Transverse colon (tissue), 4 donors: ENCODE results near the gene SLC24A1. TPM values are rescaled to one million over a fixed set of nuclear protein-coding genes. Genes with fewer than 3 reads are reported as not detected.
A peak's percentile ranks its signal among the peaks of the same experiment; 100 is the strongest.

ENCODE experiments used
- DNase-seq: peaks from one replicate; pipeline ENCODE4 v3.0.0-alpha.2; 2019
- H3K27ac ChIP-seq, 4 donors: fragments of 200-600 bp; sonication (generic); 2 replicates each; pipeline ENCODE4 v1.5.1; 2016 to 2018; ENCODE audit warnings: inconsistent platforms in 4 of 4
- H3K27me3 ChIP-seq: fragments of 200-600 bp; sonication (generic); 2 replicates; pipeline ENCODE4 v1.5.1; 2017; ENCODE audit warnings: inconsistent platforms
- H3K36me3 ChIP-seq, 4 donors: fragments of 200-600 bp; sonication (generic); 2 replicates each; pipeline ENCODE4 v1.5.1; 2017 to 2019; ENCODE audit warnings: inconsistent platforms in 4 of 4
- H3K4me1 ChIP-seq, 4 donors: fragments of 200-600 bp; sonication (generic); 2 replicates each; pipeline ENCODE4 v1.5.1; 2017 to 2020; ENCODE audit warnings: inconsistent platforms in 4 of 4
- H3K4me3 ChIP-seq, 4 donors: fragments of 200-600 bp; sonication (generic); 1 replicate in 1 of 4; 2 replicates in 3 of 4; pipeline versions ENCODE4 v1.5.1 to v1.6.1; 2017 to 2019; ENCODE audit warnings: inconsistent platforms in 4 of 4
- H3K9me3 ChIP-seq, 2 donors: fragments of 200-600 bp; sonication (generic); 2 replicates each; pipeline ENCODE4 v1.5.1; 2017 to 2019; ENCODE audit warnings: inconsistent platforms in 2 of 2
- CTCF ChIP-seq, 5 experiments: fragments of 200-600 bp in 3 of 5; fragments of 450-650 bp in 2 of 5; sonication (generic) in 3 of 5; IDR thresholded peaks; 1 replicate in 2 of 5; 2 replicates in 3 of 5; pipeline ENCODE4 v1.5.1; 2016 to 2017; ENCODE audit warnings: antibody characterized with exemption in 5 of 5, inconsistent platforms in 3 of 5, mild to moderate bottlenecking in 2 of 5, moderate library complexity in 1 of 5
- EP300 ChIP-seq: sonication (generic); formaldehyde crosslinking; IDR thresholded peaks from one replicate; pipeline ENCODE4 v1.6.1; 2017; ENCODE audit warnings: antibody characterized with exemption, low read depth
- POLR2A ChIP-seq: fragments of 450-650 bp; IDR thresholded peaks from one replicate; pipeline ENCODE4 v1.6.1; 2016; ENCODE audit warnings: antibody characterized with exemption, mild to moderate bottlenecking, moderate library complexity
- POLR2AphosphoS5 ChIP-seq, 3 donors: sonication (generic); formaldehyde crosslinking; IDR thresholded peaks; one replicate each; pipeline ENCODE4 v1.6.1; 2016; ENCODE audit warnings: antibody characterized with exemption in 3 of 3
- WGBS, 2 donors: methylation state at CpG; one replicate each; pipeline ENCODE4 v1.1.5; 2018; ENCODE audit warnings: low coverage in 1 of 2; 5-methylcytosine and 5-hydroxymethylcytosine counted together
- in situ Hi-C, 4 donors: fragments of 200-750 bp; cut with MboI; loops; one replicate each; pipeline versions ENCODE4 v1.15.0 to v1.15.1; 2017; ENCODE audit warnings: low sequenced_read_pairs in 3 of 4, low pct_ligation_motif_present in 1 of 4, low pct_unique_long_range_greater_than_20kb in 1 of 4
- intact Hi-C: fragments of 100-400 bp; cut with DNase I; formaldehyde crosslinking; loops from one replicate; pipeline ENCODE4 v1.15.1; 2023; ENCODE audit warnings: low total_unique reads
- total RNA-seq, 4 donors: library from RNA; depleted of rRNA; stranded (reverse); fragments of >200 nt; gene quantifications; one replicate each; pipeline ENCODE4 v1.1.0, GENCODE V29; 2016

Gene SLC24A1
- total RNA-seq, 4 donors from 2014 or later = 5.8 to 9.7 (median 5.9) TPM

GRCh38 chr15:65632780-65633375 lies 11.1 kb downstream of the SLC24A1 start:
- Histone ChIP-seq H3K4me3 (no peak overlapping the region), H3K9me3 (no peaks in the 10 kb centered on the region), H3K27me3 (no peaks in the 10 kb centered on the region), H3K27ac (no peak overlapping the region), H3K4me1 (no peaks in the 10 kb centered on the region), H3K36me3 (no peaks in the 10 kb centered on the region)
- 60 to 78% methylated on average over 1 to 4 of the region's 4 CpGs for WGBS, 2 donors
- in situ Hi-C loops = loop anchor here in 3 of 4 donors (10.0 to 25.0 kb wide), 3 partner anchors 222 to 554 kb away; partner anchors contain the start of gene RAB11A (in 1 of the 3)
- intact Hi-C loops = no loop called here
- no peak for DNase-seq
- TF ChIP-seq EP300 (no peak), POLR2AphosphoS5 (IDR thresholded peaks at IDR 0.05) (peak in 2 of 3 donors; percentile 46)

- Histone ChIP-seq H3K9me3 (no peaks in the 10 kb centered on the region), H3K4me1 (peaks cover 0 to 4% (median 0%) of the 10 kb centered on the region in 4 donors), H3K27me3 (no peaks in the 10 kb centered on the region), H3K4me3 (no peak overlapping the region), H3K36me3 (no peaks in the 10 kb centered on the region), H3K27ac (no peak overlapping the region)
- intact Hi-C loops = no loop called here
- WGBS, 2 donors = 85 to 90% methylated on average over 2 of the region's 2 CpGs
- in situ Hi-C loops = loop anchor here in 3 of 4 donors (10.0 to 25.0 kb wide), 3 partner anchors 221 to 554 kb away; partner anchors contain the start of gene RAB11A (in 1 of the 3)
- TF ChIP-seq POLR2A = no peak
- no peak for TF ChIP-seq EP300
- TF ChIP-seq CTCF (IDR thresholded peaks at IDR 0.05) = no peak
- TF ChIP-seq POLR2AphosphoS5 (IDR thresholded peaks at IDR 0.05) = no peak
- DNase-seq = no peak
Observed at GRCh38 chr15:65633752-65634151, 12.0 kb downstream of the SLC24A1 start.

GRCh38 chr15:65634356-65634755 lies 12.6 kb downstream of the SLC24A1 start:
- peaks cover 0 to 4% (median 0%) of the 10 kb centered on the region in 4 donors for H3K4me1 ChIP-seq
- no peaks in the 10 kb centered on the region for H3K36me3 ChIP-seq
- in situ Hi-C loops (loop anchor here in 3 of 4 donors (10.0 to 25.0 kb wide), 3 partner anchors 220 to 553 kb away; partner anchors contain the start of gene RAB11A (in 1 of the 3)), intact Hi-C loops (no loop called here)
- TF ChIP-seq CTCF (IDR thresholded peaks at IDR 0.05) (no peak), POLR2A (no peak), POLR2AphosphoS5 (IDR thresholded peaks at IDR 0.05) (no peak), EP300 (no peak)
- no peak overlapping the region for H3K27ac ChIP-seq
- H3K4me3 ChIP-seq = no peak overlapping the region
- DNase-seq = no peak
- no peaks in the 10 kb centered on the region for H3K27me3 ChIP-seq
- no peaks in the 10 kb centered on the region for H3K9me3 ChIP-seq
- WGBS, 2 donors = 70 to 84% methylated on average over 1 of the region's 1 CpG

- 95 to 100% methylated on average over 3 to 5 of the region's 5 CpGs for WGBS, 2 donors
- no peaks in the 10 kb centered on the region for H3K9me3 ChIP-seq
- in situ Hi-C loops = loop anchor here in 3 of 4 donors (10.0 to 25.0 kb wide), 3 partner anchors 217 to 549 kb away; partner anchors contain the start of gene RAB11A (in 1 of the 3)
- H3K4me1 ChIP-seq = peaks cover 0 to 10% (median 2%) of the 10 kb centered on the region in 4 donors
- no peak overlapping the region for H3K4me3 ChIP-seq
- H3K27me3 ChIP-seq = no peaks in the 10 kb centered on the region
- no peak overlapping the region for H3K27ac ChIP-seq
- TF ChIP-seq CTCF (IDR thresholded peaks at IDR 0.05) (no peak), EP300 (no peak), POLR2A (no peak), POLR2AphosphoS5 (IDR thresholded peaks at IDR 0.05) (no peak)
- DNase-seq = no peak
- intact Hi-C loops = no loop called here
- H3K36me3 ChIP-seq = no peaks in the 10 kb centered on the region
Observed at GRCh38 chr15:65638109-65638508, 16.4 kb downstream of the SLC24A1 start.
